Thyroid gland (tissue), 4 donors: ENCODE data around the gene RAPGEF6. TPM values are rescaled to one million over a fixed set of nuclear protein-coding genes. Genes with fewer than 3 reads are reported as not detected.
A peak's percentile ranks its signal among the peaks of the same experiment; 100 is the strongest.
"Not testable (repeated sequence)": the region's sequence is repeated elsewhere in the genome, so short reads cannot be mapped to it uniquely, and the experiment has no call there.

ENCODE experiments used
- DNase-seq, 2 donors: peaks; one replicate each; pipeline ENCODE4 v3.0.0-alpha.2; 2019
- H3K27ac ChIP-seq, 3 donors: fragments of 200-600 bp; sonication (generic); 1 replicate in 2 of 3; 2 replicates in 1 of 3; pipeline ENCODE4 v1.5.1; 2016 to 2019; ENCODE audit warnings: mild to moderate bottlenecking in 1 of 3, moderate library complexity in 1 of 3
- H3K27me3 ChIP-seq: fragments of 200-600 bp; sonication (generic); one replicate; pipeline ENCODE4 v1.5.1; 2019
- H3K36me3 ChIP-seq, 2 donors: fragments of 200-600 bp; sonication (generic); one replicate each; pipeline ENCODE4 v1.5.1; 2016 to 2019
- H3K4me1 ChIP-seq, 2 donors: fragments of 200-600 bp; sonication (generic); one replicate each; pipeline ENCODE4 v1.5.1; 2017 to 2019
- H3K4me3 ChIP-seq, 3 donors: fragments of 200-600 bp; sonication (generic); replicated peaks in 1 of 3; 1 replicate in 2 of 3; 2 replicates in 1 of 3; pipeline ENCODE4 v1.5.1; 2016; ENCODE audit warnings: mild to moderate bottlenecking in 1 of 3
- H3K9me3 ChIP-seq: fragments of 200-600 bp; sonication (generic); one replicate; pipeline ENCODE4 v1.5.1; 2017
- POLR2A ChIP-seq, 2 donors: fragments of 450-650 bp; IDR thresholded peaks; one replicate each; pipeline ENCODE4 v1.6.1; 2017; ENCODE audit warnings: antibody characterized with exemption in 2 of 2, mild to moderate bottlenecking in 2 of 2, moderate library complexity in 1 of 2
- WGBS, 2 donors: methylation state at CpG; one replicate each; pipeline ENCODE4 v1.1.5; 2017; 5-methylcytosine and 5-hydroxymethylcytosine counted together
- intact Hi-C: fragments of 100-400 bp; cut with DNase I; formaldehyde crosslinking; loops from one replicate; pipeline ENCODE4 v1.15.1; 2023
- total RNA-seq, 4 donors: library from RNA; depleted of rRNA; stranded (reverse); fragments of >200 nt; gene quantifications; one replicate each; pipeline ENCODE4 v1.2.3, GENCODE V29; 2016
- TF ChIP-seq, protein P1 (sequence below), 6 experiments: fragments of 200-600 bp in 3 of 6; fragments of 450-650 bp in 3 of 6; sonication (generic) in 3 of 6; IDR thresholded peaks; one replicate each; pipeline ENCODE4 v1.5.1; 2016 to 2019; ENCODE audit warnings: antibody characterized with exemption in 6 of 6, mild to moderate bottlenecking in 2 of 6, inconsistent platforms in 1 of 6, moderate library complexity in 1 of 6

RAPGEF6 gene
- total RNA-seq, 4 donors from 2014 or later, result 20.2 to 36.4 (median 25.2) TPM

DNA sequence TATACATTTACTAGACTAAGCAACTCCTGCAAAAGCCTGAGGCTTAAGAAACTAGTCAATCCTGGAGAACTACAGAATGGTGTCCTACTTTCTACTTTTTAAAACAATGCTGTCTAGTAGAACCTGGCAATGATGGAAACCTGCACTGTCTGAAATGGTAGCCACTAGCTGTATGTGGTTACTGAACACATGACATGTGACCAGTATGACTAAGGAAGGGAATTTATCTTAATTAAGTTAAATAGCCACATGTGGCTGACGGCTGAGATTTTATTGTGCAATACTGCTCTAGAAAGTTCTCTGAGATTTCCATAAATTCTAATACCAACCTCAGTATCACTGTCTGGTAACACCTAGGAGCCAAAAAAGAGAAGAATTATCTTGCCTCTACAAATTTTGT, 44.9 kb upstream of the RAPGEF6 start:
- H3K4me3 ChIP-seq, result no peak overlapping the region
- H3K4me1 ChIP-seq, result peaks cover 0 to 6% of the 10 kb centered on the region in 2 donors
- no peaks in the 10 kb centered on the region for H3K9me3 ChIP-seq
- intact Hi-C loops, result no loop called here
- no peak overlapping the region for H3K27ac ChIP-seq
- WGBS, 2 donors, result 78 to 80% methylated on average over 1 of the region's 1 CpG
- no peaks in the 10 kb centered on the region for H3K27me3 ChIP-seq
- DNase-seq, result no peak
- peaks cover 0 to 20% of the 10 kb centered on the region in 2 donors for H3K36me3 ChIP-seq
- TF ChIP-seq POLR2A (IDR thresholded peaks at IDR 0.05), result no peak
- TF ChIP-seq, protein P1, sequence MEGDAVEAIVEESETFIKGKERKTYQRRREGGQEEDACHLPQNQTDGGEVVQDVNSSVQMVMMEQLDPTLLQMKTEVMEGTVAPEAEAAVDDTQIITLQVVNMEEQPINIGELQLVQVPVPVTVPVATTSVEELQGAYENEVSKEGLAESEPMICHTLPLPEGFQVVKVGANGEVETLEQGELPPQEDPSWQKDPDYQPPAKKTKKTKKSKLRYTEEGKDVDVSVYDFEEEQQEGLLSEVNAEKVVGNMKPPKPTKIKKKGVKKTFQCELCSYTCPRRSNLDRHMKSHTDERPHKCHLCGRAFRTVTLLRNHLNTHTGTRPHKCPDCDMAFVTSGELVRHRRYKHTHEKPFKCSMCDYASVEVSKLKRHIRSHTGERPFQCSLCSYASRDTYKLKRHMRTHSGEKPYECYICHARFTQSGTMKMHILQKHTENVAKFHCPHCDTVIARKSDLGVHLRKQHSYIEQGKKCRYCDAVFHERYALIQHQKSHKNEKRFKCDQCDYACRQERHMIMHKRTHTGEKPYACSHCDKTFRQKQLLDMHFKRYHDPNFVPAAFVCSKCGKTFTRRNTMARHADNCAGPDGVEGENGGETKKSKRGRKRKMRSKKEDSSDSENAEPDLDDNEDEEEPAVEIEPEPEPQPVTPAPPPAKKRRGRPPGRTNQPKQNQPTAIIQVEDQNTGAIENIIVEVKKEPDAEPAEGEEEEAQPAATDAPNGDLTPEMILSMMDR (IDR thresholded peaks at IDR 0.05), result no peak

DNA sequence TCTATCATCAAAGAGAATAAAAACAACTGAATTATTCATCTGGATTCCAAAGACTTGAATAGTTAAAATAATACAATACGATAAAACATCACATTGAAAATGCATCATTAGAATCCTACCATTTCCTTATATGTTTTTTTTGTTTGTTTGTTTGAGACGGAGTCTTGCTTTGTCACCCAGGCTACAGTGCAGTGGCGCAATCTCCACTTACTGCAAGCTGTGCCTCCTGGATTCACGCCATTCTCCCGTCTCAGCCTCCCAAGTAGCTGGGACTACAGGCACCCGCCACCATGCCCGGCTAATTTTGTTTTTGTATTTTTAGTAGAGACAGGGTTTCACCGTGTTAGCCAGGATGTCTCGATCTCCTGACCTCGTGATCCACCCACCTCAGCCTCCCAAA, 43.2 kb upstream of the RAPGEF6 start:
- Histone ChIP-seq H3K36me3 (peaks cover 0 to 27% of the 10 kb centered on the region in 2 donors), H3K4me1 (peaks cover 12 to 13% of the 10 kb centered on the region in 2 donors)
- H3K27ac ChIP-seq, intact Hi-C loops, H3K27me3 ChIP-seq, H3K4me3 ChIP-seq, DNase-seq, H3K9me3 ChIP-seq: not testable (repeated sequence)
- 95 to 96% methylated on average over 10 of the region's 10 CpGs for WGBS, 2 donors

DNA sequence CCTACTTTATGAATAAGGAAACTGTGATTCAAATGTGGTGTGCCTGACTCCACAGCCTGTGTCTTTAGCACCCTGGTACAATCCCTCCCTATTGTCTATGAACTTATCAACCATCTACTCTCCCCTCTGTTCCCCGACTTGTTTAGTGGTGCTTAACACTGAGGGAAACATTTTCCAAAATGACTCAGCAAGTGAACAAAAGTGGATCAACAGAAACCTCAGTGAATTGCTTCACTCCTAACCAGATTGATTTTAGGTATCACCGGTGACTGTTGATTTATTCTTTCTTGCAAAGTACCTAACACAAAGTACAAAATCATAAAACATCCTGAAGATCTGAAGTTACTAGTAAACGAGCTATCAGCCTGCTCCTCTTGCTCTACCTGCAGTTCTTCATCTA, 42.1 kb upstream of the RAPGEF6 start:
- TF ChIP-seq, protein P1 (IDR thresholded peaks at IDR 0.05), result no peak
- TF ChIP-seq POLR2A (IDR thresholded peaks at IDR 0.05), result no peak
- Histone ChIP-seq H3K27me3 (no peaks in the 10 kb centered on the region), H3K4me3 (no peak overlapping the region), H3K9me3 (no peaks in the 10 kb centered on the region), H3K4me1 (peaks cover 23 to 25% of the 10 kb centered on the region in 2 donors), H3K36me3 (peaks cover 0 to 27% of the 10 kb centered on the region in 2 donors), H3K27ac (no peak overlapping the region)
- intact Hi-C loops, result no loop called here
- no peak for DNase-seq
- 94% methylated on average over 3 of the region's 3 CpGs for WGBS, 2 donors

DNA sequence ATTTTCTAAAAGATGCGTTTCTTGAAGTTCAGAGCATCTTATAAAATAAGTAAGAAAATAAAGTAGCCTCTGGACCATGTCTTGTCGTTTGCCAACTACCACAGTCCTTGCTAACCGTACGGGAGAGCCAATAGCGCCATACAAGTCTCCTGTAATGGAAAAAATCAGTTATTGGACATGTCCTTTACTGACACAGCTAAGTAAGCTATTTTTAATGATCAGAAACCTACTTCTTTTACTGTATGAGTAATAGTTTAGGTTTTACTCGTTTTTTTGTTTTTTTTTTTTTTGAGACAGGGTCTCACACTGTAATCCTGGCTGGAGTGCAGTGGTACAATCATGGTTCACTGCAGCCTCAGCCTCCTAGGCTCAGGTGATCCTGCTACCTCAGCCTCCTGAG, 37.7 kb upstream of the RAPGEF6 start:
- H3K9me3 ChIP-seq, result no peaks in the 10 kb centered on the region
- intact Hi-C loops, result no loop called here
- no peak overlapping the region for H3K4me3 ChIP-seq
- H3K27ac ChIP-seq, result peak overlapping the region; percentile 14 to 92 (median 78)
- no peak for DNase-seq
- TF ChIP-seq, protein P1 (IDR thresholded peaks at IDR 0.05), result no peak
- no peak for TF ChIP-seq POLR2A (IDR thresholded peaks at IDR 0.05)
- peaks cover 36 to 39% of the 10 kb centered on the region in 2 donors for H3K4me1 ChIP-seq
- H3K36me3 ChIP-seq, result peaks cover 0 to 31% of the 10 kb centered on the region in 2 donors
- WGBS, 2 donors, result 75 to 81% methylated on average over 6 of the region's 6 CpGs
- no peaks in the 10 kb centered on the region for H3K27me3 ChIP-seq

DNA sequence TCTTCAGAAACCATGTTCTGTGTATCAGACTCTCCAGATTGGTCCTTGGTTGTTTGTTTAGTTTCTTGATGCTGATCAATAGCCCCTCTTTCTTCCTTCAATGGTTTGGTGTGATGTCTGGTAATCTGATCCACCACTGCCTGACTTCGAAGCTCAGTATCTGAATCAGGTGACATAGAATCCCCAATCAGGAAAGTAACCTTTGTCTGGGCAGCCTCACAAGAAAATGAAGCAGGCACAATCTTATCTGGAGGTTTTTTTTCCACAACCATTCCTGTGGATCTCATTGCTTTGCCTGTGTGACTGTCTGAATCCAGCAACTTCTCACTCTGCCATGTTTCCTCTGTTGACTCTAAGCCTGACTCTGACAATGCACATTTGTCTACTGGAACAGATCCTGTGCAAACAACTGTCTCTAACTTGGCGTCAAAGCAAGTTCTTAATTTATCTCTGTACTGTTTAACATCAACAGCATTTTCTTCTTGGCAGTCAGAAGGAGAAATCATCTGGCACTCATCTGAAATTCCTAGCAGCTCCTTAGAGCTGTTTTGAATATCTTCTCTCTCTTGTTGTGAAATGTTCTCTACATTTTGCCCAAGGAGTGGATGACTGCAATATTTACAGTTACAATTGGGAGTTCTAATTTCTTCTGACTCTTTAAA, 37.1 kb upstream of the RAPGEF6 start:
- H3K4me3 ChIP-seq, result no peak overlapping the region
- H3K27me3 ChIP-seq, result no peaks in the 10 kb centered on the region
- intact Hi-C loops, result no loop called here
- H3K27ac ChIP-seq, result peak overlapping the region; percentile 62 to 92 (median 78)
- DNase-seq, result peak in 1 of 2 donors; percentile 8
- H3K36me3 ChIP-seq, result peaks cover 0 to 26% of the 10 kb centered on the region in 2 donors
- 29% methylated on average over 2 of the region's 2 CpGs for WGBS, 2 donors
- H3K9me3 ChIP-seq, result no peaks in the 10 kb centered on the region
- peak in 1 of 2 donors; percentile 31 for TF ChIP-seq POLR2A (IDR thresholded peaks at IDR 0.05)
- TF ChIP-seq, protein P1 (IDR thresholded peaks at IDR 0.05), result no peak
- peaks cover 34 to 39% of the 10 kb centered on the region in 2 donors for H3K4me1 ChIP-seq
